HepG2 (cell line): Measurements from ENCODE around the gene MAMSTR. TPM values are rescaled to one million over a fixed set of nuclear protein-coding genes. Genes with fewer than 3 reads are reported as not detected.

Source experiments
- EHMT2 ChIP-seq: fragments of 200-600 bp; sonication (generic); IDR thresholded peaks from 2 replicates; pipeline ENCODE4 v1.7.0; 2017; ENCODE audit warnings: antibody characterized with exemption, low read depth, low read length, borderline replicate concordance
- HNRNPK ChIP-seq: fragments of 200-400 bp; formaldehyde crosslinking; IDR thresholded peaks from 2 replicates; pipeline ENCODE4 v1.6.1; 2018; ENCODE audit warnings: low read length, low read depth, moderate library complexity, mild to moderate bottlenecking; ENCODE audit not compliant: poor library complexity, severe bottlenecking
- KLF11 ChIP-seq: IDR thresholded peaks from 2 replicates; pipeline ENCODE4 v1.6.1; 2016; ENCODE audit warnings: missing compliant biosample characterization
- MEIS1 ChIP-seq: sonication (generic); formaldehyde crosslinking; IDR thresholded peaks from 2 replicates; pipeline ENCODE4 v1.9.0; 2021; ENCODE audit warnings: mild to moderate bottlenecking, missing genetic modification reagents, moderate library complexity, borderline replicate concordance
- MEIS2 ChIP-seq: sonication (generic); formaldehyde crosslinking; IDR thresholded peaks from 2 replicates; pipeline ENCODE4 v1.9.0; 2021; ENCODE audit warnings: mild to moderate bottlenecking, missing genetic modification reagents
- PCBP2 ChIP-seq: fragments of 200-400 bp; formaldehyde crosslinking; optimal IDR thresholded peaks from 2 replicates; pipeline ENCODE3; 2018; ENCODE audit warnings: low read length, low read depth; ENCODE audit not compliant: poor library complexity, severe bottlenecking
- RBFOX2 ChIP-seq: fragments of 200-400 bp; formaldehyde crosslinking; IDR thresholded peaks from 2 replicates; pipeline ENCODE4 v1.6.1; 2017; ENCODE audit warnings: low read depth, mild to moderate bottlenecking, low read length
- TRIM24 ChIP-seq: sonication (generic); formaldehyde crosslinking; IDR thresholded peaks from 2 replicates; pipeline ENCODE4 v1.8.0; 2022; ENCODE audit warnings: mild to moderate bottlenecking, missing genetic modification reagents
- ZFY ChIP-seq: sonication (generic); formaldehyde crosslinking; IDR thresholded peaks from 2 replicates; pipeline ENCODE4 v1.4.0; 2020; ENCODE audit warnings: missing genetic modification reagents
- ZMYM3 ChIP-seq: sonication (generic); formaldehyde crosslinking; IDR thresholded peaks from 2 replicates; pipeline ENCODE4 v1.5.1; 2020; ENCODE audit warnings: mild to moderate bottlenecking, missing genetic modification reagents
- ZNF142 ChIP-seq: sonication (generic); formaldehyde crosslinking; IDR thresholded peaks from 2 replicates; pipeline ENCODE4 v1.4.0; 2020; ENCODE audit warnings: missing genetic modification reagents
- ZNF225 ChIP-seq: sonication (generic); formaldehyde crosslinking; IDR thresholded peaks from 2 replicates; pipeline ENCODE4 v1.4.0; 2020; ENCODE audit warnings: mild to moderate bottlenecking, missing genetic modification reagents
- ZNF678 ChIP-seq: sonication (generic); formaldehyde crosslinking; IDR thresholded peaks from 2 replicates; pipeline ENCODE4 v1.4.0; 2020; ENCODE audit warnings: mild to moderate bottlenecking, missing genetic modification reagents
- ZNF687 ChIP-seq: sonication (generic); formaldehyde crosslinking; IDR thresholded peaks from 2 replicates; pipeline ENCODE4 v1.5.1; 2020; ENCODE audit warnings: mild to moderate bottlenecking, missing genetic modification reagents, moderate library complexity
- ZNF782 ChIP-seq: sonication (generic); formaldehyde crosslinking; IDR thresholded peaks from 2 replicates; pipeline ENCODE4 v1.4.0; 2020; ENCODE audit warnings: missing genetic modification reagents, mild to moderate bottlenecking, borderline replicate concordance
- ZNF816 ChIP-seq: sonication (generic); formaldehyde crosslinking; IDR thresholded peaks from 2 replicates; pipeline ENCODE4 v1.8.0; 2022; ENCODE audit warnings: missing genetic modification reagents, mild to moderate bottlenecking, borderline replicate concordance
- ZNF879 ChIP-seq: sonication (generic); formaldehyde crosslinking; IDR thresholded peaks from 2 replicates; pipeline ENCODE4 v1.8.1; 2023; ENCODE audit warnings: missing genetic modification reagents
- polyA plus RNA-seq, 8 experiments: library from polyadenylated mRNA; depleted of rRNA in 3 of 8; stranded (reverse) in 7 of 8; unstranded in 1 of 8; fragments of >200 nt; fragmentation: Illumina TruSeq in 4 of 8; extraction: Trizol in 4 of 8; gene quantifications; 2 replicates each; pipeline versions ENCODE4 v1.2.1 to v1.2.3, GENCODE V29; 2011 to 2016; ENCODE audit warnings: low read depth in 4 of 8, missing spikeins in 1 of 8, mixed read lengths in 1 of 8; ENCODE audit not compliant: insufficient read depth in 1 of 8
- total RNA-seq, 5 experiments: library from RNA; depleted of rRNA; stranded (reverse); fragments of >200 nt; fragmentation: Illumina TruSeq; extraction: Trizol; gene quantifications; 2 replicates each; pipeline ENCODE4 v1.2.3, GENCODE V29; 2016; ENCODE audit warnings: low read depth in 1 of 5

Gene MAMSTR
- total and polyA plus RNA-seq, 2 of the 13 experiments (the other 11 are each of a cell fraction or from before 2014, with no cell fraction given), result 2.2 to 2.4 TPM

- no peak for TF ChIP-seq ZNF142 (CRISPR knock-in tag)
- TF ChIP-seq HNRNPK, result no peak
- TF ChIP-seq ZNF816 (CRISPR knock-in tag), result no peak
- TF ChIP-seq ZMYM3 (CRISPR knock-in tag), result no peak
- TF ChIP-seq ZNF687, result peak; percentile 67
- no peak for TF ChIP-seq EHMT2
- no peak for TF ChIP-seq ZNF879 (CRISPR knock-in tag)
- TF ChIP-seq ZNF782, result no peak
- 0 out of 2 replicates have a peak, but pooled peaks have one; percentile 46 for TF ChIP-seq MEIS2 (CRISPR knock-in tag)
- TF ChIP-seq ZNF225 (CRISPR knock-in tag), result 0 out of 2 replicates have a peak, but pooled peaks have one; percentile 51
- no peak for TF ChIP-seq ZNF678 (CRISPR knock-in tag)
- TF ChIP-seq TRIM24 (CRISPR knock-in tag), result no peak
- TF ChIP-seq KLF11 (CRISPR knock-in tag), result no peak
- TF ChIP-seq MEIS1 (CRISPR knock-in tag), result 0 out of 2 replicates have a peak, but pooled peaks have one; percentile 25
- TF ChIP-seq ZFY (CRISPR knock-in tag), result peak; percentile 35; the same call in 1 of the 2 replicates
- no peak for TF ChIP-seq PCBP2
- no peak for TF ChIP-seq RBFOX2
Measured at GRCh38 chr19:48674921-48675824, 44.4 kb downstream of the MAMSTR start (continued).
